ENCODE measurements around the gene YTHDF1.

Gene YTHDF1

GRCh38 chr20:63206878-63207277 lies 9.1 kb downstream of the YTHDF1 start:
- DNase-seq = no peak

- no peak for DNase-seq
These were observed 10.0 kb downstream of the YTHDF1 start for GRCh38 chr20:63205896-63206295.

- no peak for DNase-seq
These were observed 11.6 kb downstream of the YTHDF1 start for GRCh38 chr20:63204362-63204761.

GRCh38 chr20:63202811-63203526 lies 13.0 kb downstream of the YTHDF1 start:
- DNase-seq = no peak

GRCh38 chr20:63202021-63202420 lies 13.9 kb downstream of the YTHDF1 start:
- no peak for DNase-seq

GRCh38 chr20:63198606-63199005 lies 17.3 kb downstream of the YTHDF1 start:
- DNase-seq = no peak

GRCh38 chr20:63196768-63197470 lies 19.0 kb downstream of the YTHDF1 start:
- DNase-seq = no peak

- no peak for DNase-seq
These were observed 21.1 kb downstream of the YTHDF1 start for GRCh38 chr20:63194797-63195173.

- DNase-seq = no peak
These were observed 21.7 kb downstream of the YTHDF1 start for GRCh38 chr20:63194007-63194796.

GRCh38 chr20:63192721-63193120 lies 23.2 kb downstream of the YTHDF1 start:
- no peak for DNase-seq

GRCh38 chr20:63191400-63191799 lies 24.5 kb downstream of the YTHDF1 start:
- DNase-seq = no peak

GRCh38 chr20:63190828-63191227 lies 25.1 kb downstream of the YTHDF1 start:
- DNase-seq = no peak

GRCh38 chr20:63189846-63190559 lies 25.9 kb downstream of the YTHDF1 start:
- DNase-seq = no peak

GRCh38 chr20:63189322-63189642 lies 26.6 kb downstream of the YTHDF1 start:
- DNase-seq = no peak

GRCh38 chr20:63188641-63189321 lies 27.1 kb downstream of the YTHDF1 start:
- DNase-seq = no peak

- no peak for DNase-seq
These were observed 27.8 kb downstream of the YTHDF1 start for GRCh38 chr20:63188159-63188442.

GRCh38 chr20:63187338-63188158 lies 28.4 kb downstream of the YTHDF1 start:
- no peak for DNase-seq

- peak; percentile 40 for DNase-seq
These were observed 29.2 kb downstream of the YTHDF1 start for GRCh38 chr20:63186528-63187316.

- no peak for DNase-seq
These were observed 29.8 kb downstream of the YTHDF1 start for GRCh38 chr20:63186084-63186483.

- no peak for DNase-seq
These were observed 30.6 kb downstream of the YTHDF1 start for GRCh38 chr20:63185215-63185796.
